Caco-2 (cell line): ENCODE results near the gene POLD4. TPM values are rescaled to one million over a fixed set of nuclear protein-coding genes. Genes with fewer than 3 reads are reported as not detected.

ENCODE experiments used
- BruUV-seq: library from RNA; stranded (reverse); fragments of 400-500 nt; replicated peaks from 2 replicates; lab custom pipeline; 2021; lab: Mats Ljungman, UMichigan
- CTCF ChIA-PET: fragments of 300-600 bp; sonication (Branson Sonifier 250); formaldehyde crosslinking; loops from one replicate; lab custom pipeline; 2022; ENCODE audit warnings: antibody characterized with exemption; lab: Charles Lee
- POLR2A ChIA-PET: fragments of 300-600 bp; sonication (Branson Sonifier 250); formaldehyde crosslinking; loops from one replicate; lab custom pipeline; 2022; ENCODE audit warnings: antibody characterized with exemption; lab: Charles Lee
- DNase-seq, 2 experiments: peaks; one replicate each; pipeline versions ENCODE4 v3.0.0 to v3.0.0-alpha.2; 2020 to 2022
- H3K27me3 ChIP-seq: replicated peaks from 2 replicates; pipeline ENCODE4 v1.6.0; 2011; ENCODE audit warnings: low read length; ENCODE audit not compliant: control insufficient read depth, insufficient read depth
- H3K36me3 ChIP-seq: 2 replicates; pipeline ENCODE4 v1.5.1; 2011; ENCODE audit warnings: low read length; ENCODE audit not compliant: control insufficient read depth, insufficient read depth
- H3K4me1 ChIP-seq: fragments of 250-450 bp; sonication (Bioruptor Pico); 2 replicates; pipeline ENCODE4 v1.5.1; 2020; ENCODE audit warnings: mild to moderate bottlenecking
- H3K4me3 ChIP-seq: 2 replicates; pipeline ENCODE4 v1.5.1; 2011; ENCODE audit warnings: low read depth, mild to moderate bottlenecking, control low read depth, low read length
- H3K9me3 ChIP-seq: fragments of 250-450 bp; sonication (Bioruptor Pico); 2 replicates; pipeline ENCODE4 v1.5.1; 2020; ENCODE audit warnings: mild to moderate bottlenecking, moderate library complexity
- H3K27ac Mint-ChIP-seq: one replicate; pipeline ENCODE4 v1.8.0; 2022; ENCODE audit warnings: mixed read lengths; ENCODE audit not compliant: unreplicated experiment
- H3K27me3 Mint-ChIP-seq: one replicate; pipeline ENCODE4 v1.8.0; 2022; ENCODE audit warnings: mixed read lengths; ENCODE audit not compliant: insufficient read depth, unreplicated experiment
- H3K36me3 Mint-ChIP-seq: one replicate; pipeline ENCODE4 v1.8.0; 2022; ENCODE audit warnings: mild to moderate bottlenecking, mixed read lengths; ENCODE audit not compliant: insufficient read depth, unreplicated experiment
- H3K4me1 Mint-ChIP-seq: one replicate; pipeline ENCODE4 v1.8.0; 2022; ENCODE audit warnings: low read depth, mixed read lengths; ENCODE audit not compliant: unreplicated experiment
- H3K4me3 Mint-ChIP-seq: one replicate; pipeline ENCODE4 v1.8.0; 2022; ENCODE audit warnings: mild to moderate bottlenecking, moderate library complexity, mixed read lengths; ENCODE audit not compliant: unreplicated experiment
- H3K9me3 Mint-ChIP-seq: one replicate; pipeline ENCODE4 v1.8.0; 2022; ENCODE audit warnings: mixed read lengths; ENCODE audit not compliant: unreplicated experiment
- CTCF ChIP-seq, 2 experiments: fragments of 200-600 bp in 1 of 2; IDR thresholded peaks; 1 replicate in 1 of 2; 2 replicates in 1 of 2; pipeline versions ENCODE4 v1.5.1 to v1.8.0; 2011 to 2022; ENCODE audit warnings: antibody characterized with exemption in 1 of 2, control low read depth in 1 of 2, inconsistent platforms in 1 of 2, low read depth in 1 of 2, low read length in 1 of 2, mild to moderate bottlenecking in 1 of 2, moderate library complexity in 1 of 2; ENCODE audit not compliant: insufficient read depth in 1 of 2, severe bottlenecking in 1 of 2, unreplicated experiment in 1 of 2
- intact Hi-C: fragments of 100-400 bp; cut with micrococcal nuclease; formaldehyde crosslinking; loops from one replicate; pipeline ENCODE4 v1.10.0; 2022; ENCODE audit not compliant: unreplicated experiment
- total RNA-seq: library from RNA; stranded (reverse); gene quantifications from 2 replicates; pipeline ENCODE4 v1.2.3, GENCODE V29; 2022

POLD4 gene
- total RNA-seq, 1 experiment from 2014 or later = 29.8 TPM

DNA sequence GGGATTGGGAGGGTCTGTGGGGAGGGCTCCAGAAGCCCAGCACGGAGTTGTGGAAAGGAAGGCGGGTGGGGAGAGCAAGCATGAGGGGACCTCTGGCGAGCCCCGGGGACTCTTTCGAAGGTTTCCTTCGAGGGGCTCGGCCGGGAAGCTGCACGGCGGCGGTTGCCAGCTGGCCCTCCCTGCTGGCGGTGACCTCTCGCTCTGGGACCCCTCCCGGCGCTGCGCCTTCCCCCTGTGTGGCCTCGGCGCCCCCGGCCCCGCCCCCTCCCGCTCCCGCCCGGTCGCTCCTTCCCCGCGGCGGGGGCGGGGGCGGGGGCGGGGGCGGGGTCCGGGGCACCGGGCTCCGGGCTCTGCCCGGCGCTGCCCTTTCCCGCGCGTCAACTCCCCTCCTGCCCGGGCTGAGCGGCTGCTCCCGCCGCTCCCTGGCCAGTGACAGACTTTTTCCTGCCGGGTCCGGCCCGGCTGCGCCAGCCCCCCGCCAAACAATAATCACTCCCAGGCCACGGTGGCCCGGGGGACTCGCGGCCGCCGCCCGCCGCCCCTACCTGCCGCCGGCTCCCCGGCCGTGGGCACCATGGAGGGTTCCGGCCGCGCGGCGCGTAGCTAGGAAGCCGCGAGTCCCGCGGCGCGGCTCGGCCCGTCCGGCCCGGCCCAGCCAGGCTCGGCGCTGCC lies 19.1 kb upstream of the POLD4 start:
- no peaks in the 10 kb centered on the region for H3K27me3 Mint-ChIP-seq
- TF ChIP-seq CTCF (IDR thresholded peaks at IDR 0.05; ENCODE audit: insufficient read depth in 1 of 2, low read depth in 1 of 2, low read length in 1 of 2, severe bottlenecking in 1 of 2, unreplicated experiment in 1 of 2) = no peak
- H3K4me1 Mint-ChIP-seq = no peaks in the 10 kb centered on the region
- Histone ChIP-seq H3K36me3 (no peaks in the 10 kb centered on the region), H3K27me3 (no peaks in the 10 kb centered on the region), H3K4me3 (peak overlapping the region; percentile 86), H3K9me3 (no peaks in the 10 kb centered on the region), H3K4me1 (peaks cover 26% of the 10 kb centered on the region)
- no peaks in the 10 kb centered on the region for H3K9me3 Mint-ChIP-seq
- intact Hi-C loops = no loop called here
- peak overlapping the region; percentile 95 for H3K4me3 Mint-ChIP-seq
- BruUV-seq = no TSS peak
- ChIA-PET POLR2A (interaction anchor here (0.6 to 1.9 kb wide), 2 partner anchors 19 to 70 kb away, joined by 3 to 31 read pairs; partner anchors contain the start of gene POLD4), CTCF (interaction anchor here (0.7 to 21.4 kb wide), 8 partner anchors 10 to 55 kb away, joined by 4 to 775 read pairs (median 8); partner anchors contain the start of genes POLD4 and RAD9A)
- no peak overlapping the region for H3K27ac Mint-ChIP-seq
- peak in 1 of 2 experiments; percentile 61 for DNase-seq
- peaks cover 8% of the 10 kb centered on the region for H3K36me3 Mint-ChIP-seq

DNA sequence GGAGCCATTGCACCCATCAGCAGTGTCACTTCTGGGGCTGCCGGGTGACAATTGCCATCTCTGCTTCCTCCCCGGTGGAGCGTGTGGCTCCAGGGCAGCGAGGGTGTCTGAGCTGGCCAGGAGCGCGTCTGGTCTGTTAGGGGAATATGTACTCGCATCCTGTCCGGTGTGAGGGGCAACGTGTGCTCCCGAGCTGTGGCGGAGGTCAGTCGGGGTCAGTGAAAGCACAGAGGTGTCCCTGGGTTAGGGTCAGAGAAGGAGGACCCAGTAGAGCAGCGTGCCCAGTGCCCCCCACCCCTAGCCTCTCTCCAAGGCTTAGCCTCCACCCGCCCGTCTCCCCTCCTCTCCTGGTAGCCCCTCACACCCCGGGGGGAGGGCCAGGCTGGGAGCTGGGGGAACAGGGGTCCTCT lies 18.6 kb upstream of the POLD4 start:
- Histone ChIP-seq H3K4me3 (peak overlapping the region; percentile 86), H3K4me1 (peaks cover 26% of the 10 kb centered on the region), H3K27me3 (no peaks in the 10 kb centered on the region), H3K9me3 (no peaks in the 10 kb centered on the region), H3K36me3 (no peaks in the 10 kb centered on the region)
- Mint-ChIP-seq H3K27ac (no peak overlapping the region), H3K9me3 (no peaks in the 10 kb centered on the region), H3K4me3 (peak overlapping the region; percentile 95), H3K36me3 (peaks cover 8% of the 10 kb centered on the region), H3K4me1 (no peaks in the 10 kb centered on the region), H3K27me3 (no peaks in the 10 kb centered on the region)
- TF ChIP-seq CTCF (IDR thresholded peaks at IDR 0.05; ENCODE audit: insufficient read depth in 1 of 2, low read depth in 1 of 2, low read length in 1 of 2, severe bottlenecking in 1 of 2, unreplicated experiment in 1 of 2) = no peak
- POLR2A ChIA-PET = no interaction called here
- no TSS peak for BruUV-seq
- CTCF ChIA-PET = interaction anchor here (1.6 to 21.4 kb wide), 4 partner anchors 11 to 26 kb away, joined by 4 to 775 read pairs (median 62); partner anchors contain the start of genes POLD4 and RAD9A
- intact Hi-C loops = no loop called here
- DNase-seq = no peak

GRCh38 chr11:67371189-67371910 lies 18.0 kb upstream of the POLD4 start:
- peak; percentile 68 to 69 for DNase-seq
- intact Hi-C loops = no loop called here
- peak overlapping the region; percentile 95 for H3K4me3 Mint-ChIP-seq
- peaks cover 8% of the 10 kb centered on the region for H3K36me3 Mint-ChIP-seq
- Histone ChIP-seq H3K9me3 (no peaks in the 10 kb centered on the region), H3K4me1 (peaks cover 26% of the 10 kb centered on the region), H3K4me3 (no peak overlapping the region; the same call in 1 of the 2 replicates), H3K27me3 (no peaks in the 10 kb centered on the region), H3K36me3 (no peaks in the 10 kb centered on the region)
- ChIA-PET POLR2A (no interaction called here), CTCF (interaction anchor here (1.1 to 21.4 kb wide), 6 partner anchors 10 to 26 kb away, joined by 4 to 775 read pairs (median 35); partner anchors contain the start of genes POLD4 and RAD9A)
- TF ChIP-seq CTCF (IDR thresholded peaks at IDR 0.05; ENCODE audit: insufficient read depth in 1 of 2, low read depth in 1 of 2, low read length in 1 of 2, severe bottlenecking in 1 of 2, unreplicated experiment in 1 of 2) = peak; percentile 51 to 67
- H3K4me1 Mint-ChIP-seq = no peaks in the 10 kb centered on the region
- no peaks in the 10 kb centered on the region for H3K9me3 Mint-ChIP-seq
- no peak overlapping the region for H3K27ac Mint-ChIP-seq
- no peaks in the 10 kb centered on the region for H3K27me3 Mint-ChIP-seq
- TSS peak; percentile 23 for BruUV-seq
